Mesothelial cell of epicardium (in vitro differentiated cells): ENCODE data around the gene DSTN. TPM values are rescaled to one million over a fixed set of nuclear protein-coding genes. Genes with fewer than 3 reads are reported as not detected.

Experiments
- DNase-seq, 2 experiments: peaks; one replicate each; pipeline ENCODE4 v3.0.0; 2021; ENCODE audit warnings: low spot score in 2 of 2; ENCODE audit not compliant: unreplicated experiment in 2 of 2
- H3K27ac Mint-ChIP-seq: 2 replicates; pipeline ENCODE4 v1.8.0; 2021; ENCODE audit warnings: mixed read lengths
- H3K27me3 Mint-ChIP-seq: 2 replicates; pipeline ENCODE4 v1.8.0; 2021; ENCODE audit warnings: low read depth, mixed read lengths
- H3K36me3 Mint-ChIP-seq: 2 replicates; pipeline ENCODE4 v1.8.0; 2021; ENCODE audit warnings: mixed read lengths
- H3K4me1 Mint-ChIP-seq: 2 replicates; pipeline ENCODE4 v1.8.0; 2021; ENCODE audit warnings: mixed read lengths
- H3K4me3 Mint-ChIP-seq: 2 replicates; pipeline ENCODE4 v1.8.0; 2021; ENCODE audit warnings: mild to moderate bottlenecking, moderate library complexity, mixed read lengths
- H3K9me3 Mint-ChIP-seq: 2 replicates; pipeline ENCODE4 v1.8.0; 2021; ENCODE audit warnings: mixed read lengths
- total RNA-seq: library from RNA; stranded (reverse); gene quantifications from 3 replicates; pipeline ENCODE4 v1.2.1, GENCODE V29; 2021
- TF ChIP-seq, protein P1 (sequence below): fragments of 200-600 bp; sonication (generic); IDR thresholded peaks from one replicate; pipeline ENCODE4 v1.5.0; 2021; ENCODE audit warnings: antibody characterized with exemption; ENCODE audit not compliant: unreplicated experiment

Gene DSTN
- total RNA-seq, 1 donor from 2014 or later, result 192 TPM

DNA sequence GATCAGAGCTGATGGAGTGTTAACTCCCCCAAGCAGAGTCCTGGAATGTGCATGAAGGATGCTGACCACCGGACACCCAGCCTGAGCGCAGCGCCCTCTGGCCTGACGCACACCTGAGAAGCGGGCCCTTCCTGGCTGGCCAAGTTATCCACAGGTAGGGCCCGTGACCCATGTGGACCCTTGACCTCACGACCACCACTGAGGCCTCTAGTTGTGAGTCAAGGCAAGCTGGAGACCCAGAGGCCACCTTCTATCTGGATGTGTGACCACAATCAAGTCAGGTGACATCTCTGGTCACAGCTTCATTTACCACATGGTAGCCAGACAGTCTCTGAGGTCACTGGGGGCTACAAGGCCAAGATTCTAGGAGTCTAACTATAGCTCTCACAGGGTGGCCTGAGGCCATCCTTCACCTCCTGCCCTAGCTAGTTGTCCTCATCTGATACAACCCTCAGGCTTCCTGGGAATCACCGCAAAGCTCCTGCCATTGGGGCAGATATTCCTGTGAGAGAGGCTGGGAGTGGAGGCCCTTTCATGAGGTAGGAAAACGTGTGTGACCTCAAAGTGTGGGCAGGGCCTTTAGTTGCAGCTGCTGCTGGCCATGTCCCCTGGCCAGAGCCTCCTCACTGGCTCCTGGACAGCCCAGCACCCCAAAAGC is 53.1 kb downstream of the DSTN start:
- Mint-ChIP-seq H3K27me3 (no peaks in the 10 kb centered on the region), H3K27ac (no peak overlapping the region), H3K4me1 (no peaks in the 10 kb centered on the region), H3K4me3 (no peak overlapping the region), H3K9me3 (no peaks in the 10 kb centered on the region), H3K36me3 (peaks cover 18% of the 10 kb centered on the region)
- DNase-seq, result no peak
- TF ChIP-seq, protein P1, sequence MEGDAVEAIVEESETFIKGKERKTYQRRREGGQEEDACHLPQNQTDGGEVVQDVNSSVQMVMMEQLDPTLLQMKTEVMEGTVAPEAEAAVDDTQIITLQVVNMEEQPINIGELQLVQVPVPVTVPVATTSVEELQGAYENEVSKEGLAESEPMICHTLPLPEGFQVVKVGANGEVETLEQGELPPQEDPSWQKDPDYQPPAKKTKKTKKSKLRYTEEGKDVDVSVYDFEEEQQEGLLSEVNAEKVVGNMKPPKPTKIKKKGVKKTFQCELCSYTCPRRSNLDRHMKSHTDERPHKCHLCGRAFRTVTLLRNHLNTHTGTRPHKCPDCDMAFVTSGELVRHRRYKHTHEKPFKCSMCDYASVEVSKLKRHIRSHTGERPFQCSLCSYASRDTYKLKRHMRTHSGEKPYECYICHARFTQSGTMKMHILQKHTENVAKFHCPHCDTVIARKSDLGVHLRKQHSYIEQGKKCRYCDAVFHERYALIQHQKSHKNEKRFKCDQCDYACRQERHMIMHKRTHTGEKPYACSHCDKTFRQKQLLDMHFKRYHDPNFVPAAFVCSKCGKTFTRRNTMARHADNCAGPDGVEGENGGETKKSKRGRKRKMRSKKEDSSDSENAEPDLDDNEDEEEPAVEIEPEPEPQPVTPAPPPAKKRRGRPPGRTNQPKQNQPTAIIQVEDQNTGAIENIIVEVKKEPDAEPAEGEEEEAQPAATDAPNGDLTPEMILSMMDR, result no peak

DNA sequence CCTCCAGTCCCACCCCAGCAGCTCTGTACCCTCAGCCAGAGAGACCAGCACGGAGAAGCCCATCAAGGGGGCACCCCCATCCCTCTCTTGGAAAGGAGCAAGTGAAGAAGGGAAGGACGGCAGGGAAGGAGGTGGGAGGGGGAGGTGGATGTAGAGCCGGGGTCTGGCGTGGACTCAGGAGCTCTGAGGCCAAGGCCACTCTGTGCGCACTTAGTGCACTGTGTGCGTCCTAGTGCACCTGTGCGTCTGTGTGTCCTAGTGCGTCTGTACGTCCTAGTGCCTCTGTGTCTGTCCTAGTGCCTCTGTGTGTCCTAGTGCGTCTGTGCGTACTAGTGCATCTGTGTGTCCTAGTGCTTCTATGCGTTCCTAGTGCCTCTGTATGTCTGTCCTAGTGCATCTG is 54.2 kb downstream of the DSTN start:
- DNase-seq, result peak in 1 of 2 experiments; percentile 10
- H3K9me3 Mint-ChIP-seq, result no peaks in the 10 kb centered on the region
- H3K36me3 Mint-ChIP-seq, result peaks cover 24% of the 10 kb centered on the region
- H3K4me3 Mint-ChIP-seq, result no peak overlapping the region
- TF ChIP-seq, protein P1, result no peak
- H3K27me3 Mint-ChIP-seq, result no peaks in the 10 kb centered on the region
- no peaks in the 10 kb centered on the region for H3K4me1 Mint-ChIP-seq
- no peak overlapping the region for H3K27ac Mint-ChIP-seq

DNA sequence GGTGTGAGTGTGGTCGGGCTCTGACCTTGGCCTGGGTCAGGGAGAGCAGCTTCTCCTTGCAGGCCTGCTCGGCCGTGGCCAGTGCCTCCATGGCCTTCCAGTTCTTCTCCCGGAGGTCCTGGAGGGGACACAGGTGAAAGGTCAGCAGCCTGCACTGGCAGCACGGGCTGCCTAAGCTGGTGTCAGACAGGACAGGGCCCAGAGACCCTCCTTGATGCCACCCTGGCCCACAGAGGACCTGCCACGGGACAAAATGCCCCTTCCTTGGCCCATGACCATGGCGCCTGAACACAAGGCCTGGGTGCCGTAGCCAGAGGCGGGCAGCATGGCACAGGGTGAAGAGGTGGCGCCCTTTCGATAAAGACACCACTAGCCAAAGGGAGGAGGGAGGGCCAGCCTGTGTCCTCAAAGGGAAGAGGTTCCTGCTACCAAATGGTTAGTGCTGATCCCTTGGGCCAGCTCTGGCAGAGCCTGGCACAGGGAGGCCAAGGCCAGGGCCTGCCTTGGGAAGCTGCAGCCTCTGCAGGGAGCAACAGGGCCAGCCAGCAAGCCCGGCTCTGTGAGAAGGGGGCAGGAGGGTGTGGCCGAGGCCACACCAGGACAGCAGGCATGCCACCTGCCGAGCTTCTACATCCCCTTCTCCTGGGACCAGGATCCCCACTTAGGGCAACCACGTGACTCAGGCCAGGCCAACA is 54.8 kb downstream of the DSTN start:
- TF ChIP-seq, protein P1, result no peak
- H3K4me1 Mint-ChIP-seq, result no peaks in the 10 kb centered on the region
- H3K36me3 Mint-ChIP-seq, result peaks cover 24% of the 10 kb centered on the region
- H3K9me3 Mint-ChIP-seq, result no peaks in the 10 kb centered on the region
- H3K4me3 Mint-ChIP-seq, result no peak overlapping the region
- no peaks in the 10 kb centered on the region for H3K27me3 Mint-ChIP-seq
- H3K27ac Mint-ChIP-seq, result no peak overlapping the region
- DNase-seq, result peak in 1 of 2 experiments; percentile 12

DNA sequence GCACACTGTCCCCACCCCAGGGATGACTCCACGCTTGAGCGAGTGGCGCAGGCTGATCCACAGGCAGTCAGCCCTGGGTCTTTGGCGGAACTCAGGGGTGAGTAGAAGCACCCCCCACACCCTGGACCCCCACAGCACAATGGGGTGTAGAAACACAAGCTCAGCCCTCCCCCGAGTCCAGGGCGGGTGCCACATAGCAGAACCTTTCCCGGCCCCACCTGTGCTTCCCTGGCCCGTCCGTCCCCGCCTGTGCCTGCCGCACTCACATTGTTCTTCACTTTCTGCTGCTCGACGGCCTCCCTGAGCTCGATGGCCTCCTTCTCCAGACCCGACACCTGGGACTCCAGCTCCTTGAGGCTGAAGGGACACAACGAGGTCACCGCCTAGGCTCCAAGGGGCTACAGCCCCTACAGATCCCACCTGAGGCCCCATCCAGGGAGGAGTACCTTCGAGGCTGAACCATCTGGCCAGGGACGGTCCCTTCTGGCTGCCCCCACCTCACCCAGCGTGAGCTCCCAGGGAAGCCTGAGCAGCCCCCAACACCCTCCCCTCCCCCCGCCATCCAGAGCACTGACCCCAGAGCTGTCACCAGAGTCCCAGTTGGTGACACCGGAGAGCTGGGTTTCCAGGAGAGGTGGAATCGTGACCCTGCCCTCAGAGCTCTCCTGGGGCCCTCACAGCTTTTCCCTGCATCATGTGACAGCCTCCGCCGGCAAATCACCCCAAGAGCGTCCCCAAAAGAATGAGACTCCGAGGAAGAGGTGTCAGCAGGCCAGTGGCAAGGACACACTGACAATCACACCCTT is 55.6 kb downstream of the DSTN start:
- DNase-seq, result no peak
- Mint-ChIP-seq H3K4me3 (no peak overlapping the region), H3K9me3 (no peaks in the 10 kb centered on the region), H3K27me3 (no peaks in the 10 kb centered on the region), H3K4me1 (no peaks in the 10 kb centered on the region), H3K27ac (no peak overlapping the region), H3K36me3 (peaks cover 28% of the 10 kb centered on the region)
- TF ChIP-seq, protein P1, result no peak

DNA sequence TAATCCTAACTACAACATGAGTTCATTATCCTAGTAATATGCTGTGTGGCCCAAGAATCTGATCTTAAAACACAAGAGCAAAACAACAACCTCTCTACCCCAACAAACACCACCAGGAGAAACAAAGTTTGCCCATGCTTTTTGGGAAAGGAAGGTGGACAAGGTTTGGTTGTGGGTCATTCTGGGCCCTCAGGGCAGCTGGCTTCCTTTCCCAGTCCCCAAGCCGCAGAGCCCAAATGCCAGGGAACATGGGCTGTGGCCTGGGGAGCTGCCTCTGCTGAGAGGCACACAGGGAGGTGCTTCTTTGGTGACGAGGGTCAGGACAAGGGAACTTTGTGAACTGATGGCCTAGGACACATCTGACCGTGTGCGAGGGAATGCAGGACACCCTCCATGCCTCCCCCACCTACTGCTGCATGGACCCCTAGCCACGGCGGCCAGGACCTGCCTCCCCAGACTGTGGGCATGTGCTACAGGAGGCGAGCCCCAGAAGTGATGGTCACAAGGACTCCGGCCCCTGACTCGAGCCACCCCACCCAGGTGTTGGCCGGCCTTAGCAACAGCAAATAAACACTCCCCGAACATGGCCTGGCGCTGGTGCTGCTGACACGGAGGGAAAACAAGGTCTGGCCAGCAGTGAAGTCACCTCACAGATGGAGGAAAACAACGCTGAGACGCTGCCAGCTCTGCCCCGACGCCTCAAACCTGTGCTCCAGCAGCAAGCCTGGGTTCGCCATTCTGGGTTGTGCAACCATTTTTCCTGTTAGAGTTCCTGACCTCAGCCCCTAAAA is 56.5 kb downstream of the DSTN start:
- Mint-ChIP-seq H3K9me3 (no peaks in the 10 kb centered on the region), H3K4me3 (no peak overlapping the region), H3K36me3 (peaks cover 34% of the 10 kb centered on the region), H3K27me3 (no peaks in the 10 kb centered on the region), H3K27ac (no peak overlapping the region), H3K4me1 (no peaks in the 10 kb centered on the region)
- DNase-seq, result no peak
- TF ChIP-seq, protein P1, result no peak
